Measurements from ENCODE around the gene DNAI2. TPM values are rescaled to one million over a fixed set of nuclear protein-coding genes. Genes with fewer than 3 reads are reported as not detected.

DNAI2 gene
- total RNA-seq, 4 donors from 2014 or later, result not detected

DNA sequence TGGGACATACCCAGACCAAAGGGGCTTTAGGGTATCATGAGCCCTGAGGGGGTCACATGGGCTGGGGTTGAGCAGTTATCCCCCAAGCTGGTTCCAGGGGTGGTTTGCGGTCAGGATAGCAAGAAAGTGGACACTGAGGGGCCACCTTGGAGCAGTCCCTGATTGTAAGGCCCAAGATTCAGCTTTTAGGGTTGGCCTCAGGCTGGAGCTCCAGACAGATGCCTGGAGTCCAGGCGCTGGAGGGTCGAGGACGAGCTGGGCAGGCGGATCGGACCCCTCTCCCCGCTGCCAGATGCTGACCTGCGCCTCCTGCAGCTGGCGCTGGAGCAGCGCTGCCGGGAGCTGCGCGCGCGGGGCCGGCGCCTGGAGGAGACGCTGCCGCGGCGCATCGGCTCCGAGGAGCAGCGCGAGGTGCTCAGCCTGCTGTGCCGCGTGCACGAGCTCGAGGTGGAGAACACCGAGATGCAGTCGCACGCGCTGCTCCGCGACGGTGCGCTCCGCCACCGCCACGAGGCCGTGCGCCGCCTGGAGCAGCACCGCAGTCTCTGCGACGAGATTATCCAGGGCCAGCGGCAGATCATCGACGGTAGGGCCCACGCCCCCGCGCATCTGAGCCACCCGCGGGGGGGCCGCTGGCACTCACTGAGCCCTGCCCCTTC is 77.6 kb downstream of the DNAI2 start:
- peaks cover 53 to 61% (median 54%) of the 10 kb centered on the region in 3 donors for H3K27me3 ChIP-seq
- H3K9me3 ChIP-seq, result no peaks in the 10 kb centered on the region
- no peak for TF ChIP-seq POLR2A (IDR thresholded peaks at IDR 0.05)
- no peak for TF ChIP-seq CTCF (IDR thresholded peaks at IDR 0.05 in 4 of 5, conservative IDR thresholded peaks at IDR 0.05 in 1 of 5)
- in situ Hi-C loops (cut with MboI; ENCODE audit: low sequenced_read_pairs in 4 of 4), result loop anchor here in 1 of 4 donors (25.0 kb wide), 1 partner anchor 139 kb away; the partner anchor contains the start of genes RPL38 and TTYH2
- intact Hi-C loops (cut with DNase I; ENCODE audit: low total_unique reads), result no loop called here
- H3K27ac ChIP-seq, result no peak overlapping the region
- no peak overlapping the region for H3K4me3 ChIP-seq
- H3K4me1 ChIP-seq, result no peaks in the 10 kb centered on the region
- no peak for ATAC-seq
- DNase-seq, result no peak
- H3K36me3 ChIP-seq, result no peaks in the 10 kb centered on the region

DNA sequence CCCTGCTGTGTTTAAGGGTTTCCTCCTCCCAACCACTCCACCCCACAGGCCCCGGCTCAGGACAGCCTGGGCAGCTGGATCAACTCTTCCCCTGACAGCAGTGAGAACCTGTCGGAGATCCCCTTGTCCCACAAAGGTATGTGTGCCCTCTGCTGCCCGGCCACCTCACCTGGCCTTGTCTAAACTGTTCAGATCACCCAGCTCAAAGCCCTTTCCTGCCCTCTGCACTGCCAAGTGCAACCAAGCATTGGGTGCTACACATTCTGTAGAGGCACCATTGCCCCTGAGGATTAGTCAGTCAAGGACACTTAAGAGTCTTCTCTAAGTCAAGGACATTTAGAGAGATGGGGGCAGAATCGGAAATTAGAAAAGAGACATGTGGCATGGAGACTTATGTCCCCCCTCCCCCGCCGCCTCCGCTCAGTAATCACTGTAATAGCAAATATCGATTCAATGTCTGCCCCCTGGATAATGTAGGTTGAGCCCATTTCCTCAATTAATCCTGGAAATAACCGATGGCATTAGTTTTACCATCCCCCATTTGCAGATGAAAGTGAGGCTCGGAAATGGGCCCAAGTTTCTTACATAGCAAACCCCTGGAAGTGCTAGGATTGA is 79.5 kb downstream of the DNAI2 start:
- Histone ChIP-seq H3K36me3 (no peaks in the 10 kb centered on the region), H3K4me3 (no peak overlapping the region), H3K27me3 (peaks cover 69 to 74% (median 70%) of the 10 kb centered on the region in 3 donors), H3K9me3 (no peaks in the 10 kb centered on the region), H3K27ac (no peak overlapping the region), H3K4me1 (no peaks in the 10 kb centered on the region)
- DNase-seq, result no peak
- intact Hi-C loops (cut with DNase I; ENCODE audit: low total_unique reads), result no loop called here
- in situ Hi-C loops (cut with MboI; ENCODE audit: low sequenced_read_pairs in 4 of 4), result loop anchor here in 1 of 4 donors (25.0 kb wide), 1 partner anchor 141 kb away; the partner anchor contains the start of genes RPL38 and TTYH2
- TF ChIP-seq CTCF (IDR thresholded peaks at IDR 0.05 in 4 of 5, conservative IDR thresholded peaks at IDR 0.05 in 1 of 5) (no peak), POLR2A (IDR thresholded peaks at IDR 0.05) (no peak)
- ATAC-seq, result no peak

GRCh38 chr17:74354123-74354522 is 80.1 kb downstream of the DNAI2 start:
- peaks cover 73 to 79% (median 74%) of the 10 kb centered on the region in 3 donors for H3K27me3 ChIP-seq
- no peak for ATAC-seq

GRCh38 chr17:74354561-74354960 is 80.5 kb downstream of the DNAI2 start:
- H3K4me3 ChIP-seq, result no peak overlapping the region
- ATAC-seq (no peak), DNase-seq (no peak)
- in situ Hi-C loops (cut with MboI; ENCODE audit: low sequenced_read_pairs in 4 of 4) (loop anchor here in 1 of 4 donors (25.0 kb wide), 1 partner anchor 142 kb away; the partner anchor contains the start of genes RPL38 and TTYH2), intact Hi-C loops (cut with DNase I; ENCODE audit: low total_unique reads) (no loop called here)
- peaks cover 74 to 81% (median 75%) of the 10 kb centered on the region in 3 donors for H3K27me3 ChIP-seq
- H3K27ac ChIP-seq, result no peak overlapping the region
- TF ChIP-seq CTCF (IDR thresholded peaks at IDR 0.05 in 4 of 5, conservative IDR thresholded peaks at IDR 0.05 in 1 of 5), result no peak
- no peak for TF ChIP-seq POLR2A (IDR thresholded peaks at IDR 0.05)
- H3K9me3 ChIP-seq, result no peaks in the 10 kb centered on the region
- H3K4me1 ChIP-seq, result no peaks in the 10 kb centered on the region
- H3K36me3 ChIP-seq, result no peaks in the 10 kb centered on the region

More at GRCh38 chr17:74354123-74354522, 80.1 kb downstream of the DNAI2 start:
- TF ChIP-seq CTCF (IDR thresholded peaks at IDR 0.05 in 4 of 5, conservative IDR thresholded peaks at IDR 0.05 in 1 of 5), result no peak
- TF ChIP-seq POLR2A (IDR thresholded peaks at IDR 0.05), result no peak
- in situ Hi-C loops (cut with MboI; ENCODE audit: low sequenced_read_pairs in 4 of 4) (loop anchor here in 1 of 4 donors (25.0 kb wide), 1 partner anchor 142 kb away; the partner anchor contains the start of genes RPL38 and TTYH2), intact Hi-C loops (cut with DNase I; ENCODE audit: low total_unique reads) (no loop called here)
- H3K9me3 ChIP-seq, result no peaks in the 10 kb centered on the region
- H3K27ac ChIP-seq, result no peak overlapping the region
- H3K4me3 ChIP-seq, result no peak overlapping the region
- H3K4me1 ChIP-seq, result no peaks in the 10 kb centered on the region
- no peak for DNase-seq
- H3K36me3 ChIP-seq, result no peaks in the 10 kb centered on the region
